GM19372 (cell line): ENCODE data around the gene OSM.

Source experiments
- ATAC-seq: cut with Tn5 transposase; IDR thresholded peaks from one replicate; pipeline ENCODE4 v1.9.1; 2021; ENCODE audit warnings: mild to moderate bottlenecking, low read depth, moderate library complexity; ENCODE audit not compliant: unreplicated experiment

OSM gene

DNA sequence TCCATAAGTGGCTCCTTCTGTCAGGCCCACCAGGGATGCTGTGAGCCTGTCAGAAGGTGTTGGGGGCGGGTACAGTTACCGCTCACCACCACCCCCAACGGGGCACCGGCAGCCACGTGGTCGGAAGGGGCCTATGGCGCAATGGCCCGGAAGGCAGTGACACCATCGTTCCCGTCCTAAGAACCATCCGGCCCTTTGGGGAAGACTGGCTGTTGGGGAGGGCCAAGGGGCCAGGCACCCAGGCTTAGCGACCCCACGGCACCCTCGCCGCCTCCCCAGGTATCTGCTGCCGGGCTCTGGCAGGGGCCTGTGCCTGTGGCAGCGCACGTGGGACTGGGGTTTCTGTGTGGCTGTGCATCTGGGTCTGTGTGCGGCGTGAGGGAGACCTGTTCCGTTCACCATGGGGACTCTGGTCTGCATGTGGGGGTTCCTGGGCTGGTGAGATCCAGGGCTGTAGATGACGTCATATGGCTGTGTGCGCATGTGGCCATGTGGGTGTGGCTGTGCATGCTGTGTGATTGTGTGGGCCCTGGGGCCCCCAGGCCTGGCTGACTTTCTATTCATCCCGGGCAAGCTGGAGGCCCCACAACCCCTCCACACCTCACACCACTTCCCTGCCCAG lies 717 bp downstream of the OSM start:
- peak; percentile 62 for ATAC-seq

DNA sequence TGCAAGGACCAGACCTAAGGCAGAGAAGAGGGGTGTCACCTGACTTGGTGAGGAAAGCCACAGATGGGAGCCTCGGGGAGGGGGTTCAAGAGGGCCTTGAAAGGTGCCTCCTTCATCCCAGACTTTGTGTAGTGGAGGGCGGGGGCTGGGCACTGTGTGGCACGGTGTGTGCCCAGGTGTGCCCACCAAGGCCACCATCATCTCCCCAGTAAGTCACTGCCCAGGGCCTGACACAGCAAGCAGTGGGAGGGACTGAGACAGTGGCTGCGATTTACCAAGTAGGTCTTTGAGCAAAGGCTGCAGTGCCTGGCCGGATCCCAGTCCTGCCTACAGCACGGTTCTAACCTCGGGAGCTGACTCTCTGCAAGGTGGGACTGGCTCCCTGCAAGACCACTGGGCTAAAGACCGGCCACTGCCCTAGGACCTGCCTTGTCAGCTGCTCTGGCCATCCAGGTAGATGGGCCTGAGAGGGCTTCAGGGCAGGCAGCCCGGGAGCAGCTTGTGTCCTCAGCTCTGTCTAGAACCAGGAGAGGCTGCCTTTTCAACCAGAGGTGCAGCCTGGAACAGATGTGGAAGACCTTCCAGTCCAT lies 1.4 kb downstream of the OSM start:
- no peak for ATAC-seq

DNA sequence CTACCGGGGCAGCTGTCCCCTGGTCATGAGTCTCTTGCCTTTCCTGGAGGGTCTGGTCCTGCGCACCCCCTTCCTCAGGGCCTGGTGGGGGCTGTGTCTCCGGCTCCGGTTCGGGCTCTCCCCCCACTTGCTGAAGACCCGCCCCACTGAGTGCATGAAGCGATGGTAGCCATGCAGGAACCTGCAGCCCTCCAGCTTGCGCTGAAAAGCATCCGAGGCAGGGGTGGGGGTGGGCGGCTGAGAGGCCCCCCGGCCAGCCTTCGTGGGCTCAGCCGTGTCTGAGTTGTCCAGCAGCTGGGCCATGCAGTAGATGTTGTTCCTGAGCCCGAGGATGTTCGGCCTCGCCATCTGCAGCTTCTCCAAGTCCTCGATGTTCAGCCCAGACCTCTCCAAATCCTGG lies 2.8 kb downstream of the OSM start:
- no peak for ATAC-seq

DNA sequence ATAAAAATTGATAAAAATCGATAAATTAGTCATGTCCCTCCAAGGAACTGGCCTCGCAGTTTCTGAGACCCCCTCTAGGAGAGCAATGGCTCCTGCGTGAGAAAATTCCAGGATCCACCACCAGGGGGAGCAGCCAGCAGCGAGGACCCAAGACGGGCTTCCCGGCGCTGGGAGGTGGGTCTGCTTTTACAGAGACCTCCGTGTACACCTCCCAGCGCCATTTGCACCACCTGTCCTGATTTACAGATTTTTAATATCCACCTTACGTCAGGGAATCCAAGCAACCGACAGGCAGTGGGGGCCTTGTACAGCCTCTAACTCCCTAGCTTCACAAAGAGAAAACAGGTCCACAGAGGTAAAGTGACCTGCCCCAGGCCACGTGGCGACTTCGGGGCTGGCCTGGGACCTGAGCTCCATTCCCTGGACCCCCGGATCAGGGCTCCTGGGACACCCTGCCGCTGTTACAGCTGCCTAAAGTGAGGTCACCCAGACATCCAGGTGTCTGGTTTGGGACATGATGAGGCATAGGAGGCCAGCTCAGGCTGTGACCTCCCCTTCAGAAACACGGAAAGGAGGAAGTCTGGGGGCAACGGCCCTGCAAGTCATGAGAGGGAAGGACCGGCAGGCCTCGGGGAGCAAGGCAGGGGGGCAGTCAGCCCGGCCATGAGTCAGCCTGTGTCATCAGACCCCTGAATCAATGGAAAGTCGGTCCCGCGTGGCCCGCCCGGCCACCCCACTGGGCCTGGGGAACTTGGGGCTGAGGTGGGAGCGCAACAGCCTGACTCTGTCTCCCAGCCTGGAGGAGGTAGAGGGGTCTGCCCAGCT lies 3.5 kb downstream of the OSM start:
- ATAC-seq, result no peak

DNA sequence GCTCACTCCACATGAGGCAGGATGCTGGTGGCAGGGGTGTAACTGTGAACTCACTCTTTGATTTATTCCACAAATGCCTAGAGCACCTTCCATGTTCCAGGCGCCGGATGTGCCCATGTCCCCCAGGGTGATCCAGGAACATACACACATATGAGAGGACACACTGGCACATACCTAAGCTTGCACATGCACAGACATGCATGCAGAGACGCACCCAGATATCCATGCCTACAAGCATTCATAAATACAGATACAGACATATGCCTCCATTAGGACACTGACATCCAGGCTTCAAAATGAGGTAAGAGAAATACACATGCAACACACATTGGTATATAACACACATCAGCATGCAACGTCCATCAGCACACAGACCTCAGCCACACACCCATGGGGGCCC lies 4.5 kb downstream of the OSM start:
- ATAC-seq, result no peak

DNA sequence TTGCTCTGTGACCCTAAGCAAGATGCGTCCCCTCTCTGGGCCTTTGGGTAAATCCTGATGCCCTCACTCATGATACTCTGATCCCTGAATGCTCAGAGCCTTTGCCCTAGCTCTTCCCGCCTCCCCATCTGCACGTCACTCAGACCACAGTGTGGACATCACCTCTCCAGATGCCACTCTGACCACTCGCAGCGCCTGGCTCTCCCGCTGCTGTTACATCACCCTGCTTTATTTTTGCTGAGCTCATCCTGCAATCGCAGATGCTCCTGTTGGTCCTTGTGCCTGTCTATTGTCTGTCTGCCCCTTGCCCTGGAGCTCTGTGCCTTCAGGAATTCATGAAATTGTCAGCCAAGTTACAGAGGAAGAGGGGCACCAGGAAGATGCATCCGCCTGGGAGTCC lies 5.5 kb downstream of the OSM start:
- no peak for ATAC-seq

DNA sequence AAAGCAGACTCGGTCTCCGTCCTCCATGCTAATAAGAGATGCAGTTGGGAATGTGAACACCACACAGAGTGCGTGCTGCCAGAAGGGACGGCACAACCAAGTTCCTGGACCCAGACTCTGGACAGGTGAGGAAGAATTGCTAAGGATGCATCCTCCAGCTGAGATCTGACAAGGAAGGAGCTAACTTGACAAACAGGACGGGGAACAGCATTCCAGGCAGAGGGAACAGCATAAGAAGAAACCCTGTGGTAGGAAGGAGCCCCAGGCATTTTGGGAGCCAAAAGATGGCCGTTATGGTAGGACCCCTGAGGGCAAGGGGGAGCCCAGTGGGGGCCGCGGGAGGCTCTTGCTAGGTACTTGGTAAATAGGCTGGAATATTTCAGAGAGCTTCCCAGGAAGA lies 6.0 kb downstream of the OSM start:
- ATAC-seq, result no peak

DNA sequence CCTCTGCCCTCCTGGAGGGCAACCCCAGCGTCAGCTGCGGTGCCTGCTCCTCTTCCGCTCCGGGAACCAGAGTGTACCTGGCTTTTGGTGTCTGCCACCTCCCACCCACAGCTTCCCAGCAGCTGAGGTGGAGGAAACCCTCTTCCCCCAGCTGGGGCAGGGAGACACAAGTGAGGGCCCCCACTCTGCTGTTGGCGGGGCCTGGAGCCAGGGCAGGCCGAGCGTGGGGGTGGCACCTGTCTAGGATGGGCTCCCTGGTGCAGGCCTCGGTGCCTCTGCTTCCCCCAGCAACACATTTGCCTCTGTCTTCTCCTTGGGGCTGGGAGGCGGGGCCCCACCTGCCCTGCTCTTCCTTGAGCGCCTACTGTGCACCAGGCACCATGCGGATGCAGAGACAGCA lies 6.4 kb downstream of the OSM start:
- ATAC-seq, result no peak

DNA sequence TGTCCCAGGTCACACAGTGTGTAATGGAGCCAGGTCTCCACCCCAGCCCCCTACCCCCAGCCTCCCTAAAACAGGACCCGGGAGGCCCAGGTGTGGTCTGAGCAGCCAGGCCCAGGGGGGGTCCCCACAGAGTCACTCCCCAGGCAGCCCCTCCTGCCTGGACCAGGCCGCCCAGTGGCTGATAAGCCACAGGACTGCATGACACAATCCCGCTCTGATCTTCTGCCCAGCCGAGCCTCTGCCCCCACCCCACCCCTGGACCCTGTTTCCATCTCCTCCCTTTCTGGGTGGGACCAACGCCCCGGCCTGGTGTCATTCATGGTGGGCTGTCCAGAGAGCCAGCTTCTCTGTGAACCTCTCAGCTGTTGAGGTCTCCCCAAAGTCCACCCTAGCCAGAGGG lies 12.3 kb downstream of the OSM start:
- ATAC-seq, result no peak

DNA sequence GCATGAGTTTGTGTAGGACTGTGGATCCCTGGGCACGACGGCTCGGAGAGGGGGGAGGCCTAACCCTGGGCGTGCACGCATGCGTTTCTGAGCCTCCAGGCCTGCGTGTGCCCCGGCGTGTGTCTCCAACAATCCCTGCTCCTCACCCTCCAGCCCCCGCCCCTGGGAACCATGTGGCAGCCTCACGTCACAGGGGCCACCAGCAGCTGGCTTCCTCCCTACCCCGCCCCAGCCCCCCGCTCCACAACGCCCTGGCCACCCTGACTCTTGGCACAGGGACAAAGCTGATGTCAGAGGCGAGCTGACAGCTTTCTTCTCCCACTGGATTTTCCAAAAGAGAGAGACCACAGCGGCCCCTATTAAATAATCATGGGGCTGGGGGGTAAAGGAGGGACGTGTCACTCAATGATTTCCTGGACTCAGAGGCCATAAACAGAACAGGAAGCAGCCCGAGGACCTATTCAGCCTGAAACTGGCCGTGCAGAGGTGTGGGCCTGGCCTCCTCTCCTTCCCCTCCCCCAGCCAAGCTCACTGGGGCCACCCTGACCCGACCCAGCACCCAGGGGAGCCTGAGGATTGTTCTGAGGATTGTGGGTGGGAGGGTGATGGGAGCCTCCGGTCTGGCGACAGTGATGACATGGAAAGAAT lies 13.3 kb downstream of the OSM start:
- ATAC-seq, result no peak

DNA sequence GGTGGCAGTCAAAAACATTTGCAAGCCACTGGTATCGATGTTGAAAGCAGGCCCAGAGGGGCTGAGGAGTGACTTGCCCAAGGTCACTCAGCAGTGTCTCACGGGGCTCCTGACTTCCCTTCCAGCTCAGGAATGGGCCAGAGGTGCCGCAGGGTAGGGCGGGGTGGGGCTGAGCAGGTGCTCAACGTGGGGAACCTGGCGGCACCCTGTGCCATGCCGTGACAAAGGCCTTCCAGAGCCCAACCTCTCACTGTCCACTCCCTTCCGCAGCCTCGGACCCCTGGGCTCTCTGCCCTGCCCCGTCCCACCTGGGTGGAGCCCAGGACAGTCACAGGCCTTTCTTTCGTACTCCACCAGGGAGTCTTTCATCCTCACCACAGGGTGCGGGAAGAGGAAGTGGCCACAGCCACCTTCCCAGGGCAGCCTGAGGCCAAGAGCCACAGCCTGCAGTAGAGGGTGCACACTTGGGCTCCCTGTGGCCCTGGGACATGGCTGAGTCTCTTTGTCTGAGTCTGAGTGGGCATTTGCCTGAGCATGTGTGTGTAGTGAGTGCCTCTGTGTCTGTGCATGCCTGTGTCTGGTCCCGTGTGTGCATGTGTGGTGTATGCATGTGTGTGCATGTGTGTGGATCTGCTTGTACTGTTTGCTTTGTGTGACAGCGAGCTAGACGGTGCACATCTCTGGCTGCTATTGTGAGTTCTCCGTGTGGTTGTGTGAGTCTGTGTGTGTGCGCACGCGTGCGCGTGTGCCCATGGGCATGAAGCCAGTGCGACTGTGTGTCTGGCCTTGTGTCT lies 14.0 kb downstream of the OSM start:
- ATAC-seq, result no peak

DNA sequence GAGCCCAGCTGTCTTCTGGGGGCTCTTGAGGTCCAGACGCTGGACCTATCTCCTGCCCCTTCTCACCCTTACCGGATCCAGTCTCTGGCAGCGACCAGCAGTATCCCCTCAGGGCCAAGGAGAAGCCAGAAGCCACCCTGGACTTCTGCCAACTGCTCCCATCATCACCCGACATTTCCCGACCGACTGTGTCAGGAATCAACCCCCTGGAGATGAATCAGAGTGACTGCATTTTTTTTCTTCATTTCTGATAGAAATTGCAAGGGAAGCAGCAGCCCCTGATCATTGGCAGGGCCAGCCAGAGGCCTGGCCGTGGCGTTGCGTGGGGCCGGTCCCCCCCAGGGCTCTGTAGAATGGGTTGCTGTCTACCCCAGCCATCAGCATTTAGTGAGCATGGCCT lies 14.9 kb downstream of the OSM start:
- no peak for ATAC-seq

DNA sequence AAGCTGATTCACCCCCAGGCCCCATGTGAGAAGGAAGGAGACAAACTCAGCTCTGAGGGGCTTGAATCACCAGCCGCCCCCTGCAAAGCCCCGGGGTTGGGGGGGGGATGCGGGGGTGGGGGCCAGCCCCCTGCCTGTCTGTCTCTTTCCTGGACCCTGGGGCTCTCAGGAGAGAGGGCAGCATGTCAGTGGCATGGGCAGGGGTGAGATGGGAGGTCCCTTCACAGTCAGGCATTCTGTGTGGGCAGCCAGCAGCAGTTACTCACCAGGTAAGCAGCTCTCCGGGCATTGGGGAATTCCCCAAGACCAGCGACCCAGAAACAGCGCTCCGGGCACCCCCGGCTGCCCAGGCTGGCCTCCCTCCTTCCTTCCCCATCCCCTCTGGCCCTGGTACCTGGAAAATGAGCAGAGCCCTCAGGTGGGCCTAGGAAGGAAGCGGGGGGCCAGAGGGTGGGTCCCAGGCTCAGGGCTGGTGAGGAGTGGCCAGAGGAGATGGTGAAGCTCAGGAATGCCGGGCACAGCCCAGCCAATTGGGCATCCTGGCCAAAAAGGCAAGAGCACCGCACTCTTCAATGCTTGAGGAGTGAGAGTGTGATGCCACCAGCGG lies 15.9 kb downstream of the OSM start:
- ATAC-seq, result no peak

DNA sequence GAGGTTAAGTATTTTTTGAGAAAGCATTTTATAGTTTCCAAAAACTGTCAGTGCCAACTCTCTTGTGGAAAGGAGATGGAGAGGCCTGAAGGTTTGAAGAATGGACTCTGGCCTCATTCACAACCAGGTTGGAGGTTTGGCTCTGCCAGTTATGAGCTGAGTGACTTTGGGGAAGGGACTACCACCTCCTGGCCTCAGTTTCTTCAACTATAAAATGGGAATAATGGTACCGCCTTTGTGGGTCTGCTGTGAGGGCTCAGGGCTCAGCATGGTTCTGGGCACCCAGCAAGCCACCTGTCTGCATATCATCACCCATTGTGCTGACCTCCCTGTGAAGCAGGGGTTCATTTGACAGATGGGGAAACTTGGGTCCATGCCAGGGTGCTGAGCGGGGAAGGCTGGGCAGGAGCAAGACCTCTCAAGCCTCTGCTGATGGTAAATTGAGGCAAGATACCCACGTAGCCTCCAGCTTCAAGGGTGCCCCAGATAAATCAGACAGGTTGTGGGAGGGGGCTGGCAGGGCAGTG lies 16.5 kb downstream of the OSM start:
- no peak for ATAC-seq

DNA sequence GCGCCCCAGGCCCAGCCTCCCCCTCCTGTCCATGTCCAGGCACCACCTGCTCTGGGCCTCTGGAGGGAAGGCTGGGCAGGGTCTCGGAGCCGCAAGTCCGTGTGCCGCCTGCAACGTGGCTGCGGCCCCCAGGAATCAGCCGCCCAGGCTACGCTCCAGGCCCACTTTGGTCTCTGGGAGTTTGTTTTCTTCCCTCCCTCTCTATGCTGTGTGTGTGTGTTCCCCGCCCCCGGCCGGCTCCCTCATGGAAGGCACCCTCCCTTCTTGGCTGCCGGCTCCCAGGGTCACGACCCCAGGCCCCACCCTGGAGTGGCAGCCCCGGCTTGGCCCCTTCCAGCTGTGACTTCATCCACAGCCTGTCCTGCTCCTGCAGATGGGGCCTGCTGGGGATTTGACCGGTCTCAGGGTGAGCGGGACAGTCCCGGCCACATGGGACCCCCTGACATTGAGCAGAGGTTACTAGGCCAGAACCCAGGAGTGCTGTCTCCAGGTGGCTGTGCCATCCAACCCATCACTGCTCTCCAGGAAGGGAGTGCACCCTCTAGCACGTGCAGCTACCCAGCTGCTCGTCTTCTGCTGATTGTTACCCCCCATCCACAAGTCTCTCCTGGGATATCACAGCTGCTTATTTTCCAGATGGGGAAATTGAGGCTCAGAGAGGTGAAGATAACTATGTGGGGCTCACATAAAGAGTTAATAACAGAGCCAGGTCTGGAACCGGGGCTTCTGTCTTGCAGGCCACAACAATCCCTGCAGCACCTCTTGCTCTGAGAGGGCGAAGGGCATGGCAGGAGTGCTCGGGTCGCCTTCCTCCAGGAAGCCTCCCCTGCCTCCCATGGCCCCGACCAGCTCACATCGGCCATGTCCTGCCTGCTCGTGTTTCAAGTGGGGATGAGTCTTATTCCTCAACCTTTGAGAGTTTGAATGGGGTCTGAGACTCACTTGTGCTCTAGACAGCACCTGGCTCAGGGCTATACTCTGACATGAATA lies 17.3 kb downstream of the OSM start:
- no peak for ATAC-seq

DNA sequence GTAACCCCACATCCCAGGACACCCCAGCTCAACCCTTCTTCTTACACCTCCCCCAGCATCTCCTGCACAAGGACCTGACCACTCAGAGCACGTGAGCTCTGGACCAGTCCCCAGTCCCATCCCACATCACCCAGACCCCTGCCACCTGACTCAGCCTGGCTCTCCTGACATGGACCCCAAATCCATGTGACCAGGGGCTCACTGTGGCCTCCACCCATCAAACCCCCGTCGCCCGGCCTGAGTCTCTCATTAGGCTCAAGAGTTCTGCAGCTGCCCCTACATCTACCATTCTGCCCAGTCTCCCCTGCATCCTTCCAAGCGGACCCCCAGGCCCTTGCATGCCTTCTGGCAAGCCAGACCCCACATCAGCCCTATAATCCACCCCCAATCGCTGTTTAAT lies 18.2 kb downstream of the OSM start:
- ATAC-seq, result no peak

DNA sequence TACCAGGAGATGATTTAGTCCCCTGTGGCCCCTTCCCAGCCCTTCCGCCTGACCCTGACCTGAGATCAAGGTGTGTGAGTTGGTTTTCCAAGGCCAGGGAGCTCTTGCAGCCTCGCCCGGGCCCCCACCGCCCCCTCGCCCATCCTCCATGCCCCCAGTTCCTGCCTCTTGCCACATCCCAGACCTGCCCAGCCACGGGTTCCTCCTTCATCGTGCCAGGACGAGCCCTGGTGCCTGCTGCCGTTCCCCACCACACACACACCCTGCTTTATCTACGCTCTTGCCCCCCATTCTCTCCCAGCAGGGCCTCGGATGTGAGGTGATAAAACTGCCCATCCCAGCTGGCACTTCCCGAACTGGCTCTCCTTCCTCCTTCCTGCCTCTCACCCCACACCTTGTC lies 18.7 kb downstream of the OSM start:
- ATAC-seq, result no peak

DNA sequence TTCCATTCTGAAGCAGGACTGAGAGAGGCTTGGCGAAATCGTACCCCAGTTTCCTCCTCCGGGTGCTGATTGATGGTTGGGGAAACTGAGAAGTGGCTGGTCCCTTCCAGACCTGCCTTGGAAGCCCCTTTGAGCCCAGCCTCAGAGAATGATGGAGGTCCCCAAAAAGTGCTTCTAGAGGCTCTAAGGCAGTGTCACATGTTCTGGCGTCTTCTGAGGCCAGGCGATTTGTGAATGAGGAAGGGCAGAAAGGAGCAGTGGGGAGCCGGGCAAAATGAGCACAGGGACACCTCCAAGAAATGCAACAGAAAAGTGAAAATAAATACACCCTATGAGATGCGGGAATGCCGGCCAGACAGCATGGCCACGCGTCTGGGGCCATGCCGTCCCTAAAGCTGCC lies 19.1 kb downstream of the OSM start:
- no peak for ATAC-seq

DNA sequence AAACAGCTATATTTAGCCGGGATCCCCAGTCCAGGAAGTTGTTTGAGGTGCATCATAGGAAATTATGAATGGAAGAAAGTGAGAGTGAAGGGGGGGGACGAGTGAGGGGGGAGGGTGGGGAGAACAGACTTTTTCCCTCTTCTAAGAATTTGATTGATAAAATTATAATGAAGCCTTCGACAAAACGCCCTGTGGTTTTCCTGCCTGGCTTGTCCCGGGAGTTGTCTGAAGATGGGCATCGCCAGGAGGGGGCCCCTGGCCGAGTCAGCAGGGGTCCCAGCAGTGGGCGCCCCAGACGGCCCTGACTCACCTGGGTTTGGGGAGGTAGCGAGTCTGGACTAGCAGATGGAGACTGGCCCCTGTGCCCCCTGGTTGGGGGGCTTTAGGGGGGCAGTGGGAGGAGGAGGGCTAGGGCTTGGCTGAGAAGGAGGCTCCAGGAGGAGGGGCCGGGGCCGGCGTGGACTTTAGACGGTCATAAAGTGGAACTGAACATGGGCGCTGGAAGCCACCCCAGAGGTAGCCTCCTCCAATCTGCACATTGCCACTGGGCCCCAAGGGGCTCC lies 19.8 kb downstream of the OSM start:
- ATAC-seq, result no peak
